Panc1 (cell line): Measurements from ENCODE around the gene TSPO2. TPM values are rescaled to one million over a fixed set of nuclear protein-coding genes. Genes with fewer than 3 reads are reported as not detected.
A peak's percentile ranks its signal among the peaks of the same experiment; 100 is the strongest.

Experiments used
- ATAC-seq: fragments of 200-7000 bp; cut with Tn5 transposase; 2 replicates; pipeline ENCODE4 v1.9.1; 2020; ENCODE audit warnings: mild to moderate bottlenecking, moderate library complexity
- BruUV-seq: library from RNA; stranded (reverse); fragments of 400-500 nt; replicated peaks from 2 replicates; lab custom pipeline; 2021; lab: Mats Ljungman, UMichigan
- CTCF ChIA-PET: fragments of 300-600 bp; sonication (Branson Sonifier 250); formaldehyde crosslinking; loops from one replicate; lab custom pipeline; 2022; ENCODE audit warnings: antibody characterized with exemption; lab: Charles Lee
- POLR2A ChIA-PET: fragments of 300-600 bp; sonication (Branson Sonifier 250); formaldehyde crosslinking; loops from one replicate; lab custom pipeline; 2022; ENCODE audit warnings: antibody characterized with exemption; lab: Charles Lee
- DNase-seq: peaks from one replicate; pipeline ENCODE4 v3.0.0-alpha.2; 2010; ENCODE audit warnings: low read depth, low spot score
- H3K27ac ChIP-seq: 2 replicates; pipeline ENCODE4 v1.5.1; 2011; ENCODE audit warnings: mild to moderate bottlenecking, low read length, inconsistent platforms
- H3K27me3 ChIP-seq: fragments of 200-500 bp; sonication (Bioruptor generic); 2 replicates; pipeline ENCODE4 v1.6.0; 2014; ENCODE audit warnings: low read length, inconsistent platforms; ENCODE audit not compliant: control insufficient read depth, insufficient read depth
- H3K36me3 ChIP-seq: fragments of 200-500 bp; sonication (Bioruptor generic); 2 replicates; pipeline ENCODE4 v1.5.1; 2014; ENCODE audit warnings: inconsistent platforms, mild to moderate bottlenecking, low read length, moderate library complexity; ENCODE audit not compliant: control insufficient read depth, insufficient read depth
- H3K4me1 ChIP-seq: 2 replicates; pipeline ENCODE4 v1.5.1; 2011; ENCODE audit warnings: inconsistent platforms, mild to moderate bottlenecking, low read length, moderate library complexity; ENCODE audit not compliant: control insufficient read depth, insufficient read depth
- H3K4me3 ChIP-seq, 2 experiments: 2 replicates each; pipeline ENCODE4 v1.5.1; 2011 to 2012; ENCODE audit warnings: low read depth in 2 of 2, low read length in 2 of 2, mild to moderate bottlenecking in 2 of 2, inconsistent platforms in 1 of 2, moderate library complexity in 1 of 2
- H3K9me3 ChIP-seq: fragments of 200-500 bp; sonication (Bioruptor generic); 2 replicates; pipeline ENCODE4 v1.5.1; 2014; ENCODE audit warnings: low read depth, mild to moderate bottlenecking, inconsistent platforms, low read length, moderate library complexity; ENCODE audit not compliant: control insufficient read depth, insufficient read depth
- POLR2AphosphoS5 ChIP-seq: IDR thresholded peaks from 2 replicates; pipeline ENCODE4 v1.6.1; 2012; ENCODE audit warnings: mild to moderate bottlenecking, low read depth, low read length, moderate library complexity
- SIN3A ChIP-seq: IDR thresholded peaks from 2 replicates; pipeline ENCODE4 v1.6.1; 2012; ENCODE audit warnings: low read depth, mild to moderate bottlenecking, low read length, moderate library complexity, borderline replicate concordance; ENCODE audit not compliant: insufficient read depth
- TCF7L2 ChIP-seq: IDR thresholded peaks from 2 replicates; pipeline ENCODE4 v1.6.1; 2011; ENCODE audit warnings: mild to moderate bottlenecking, low read depth, low read length, inconsistent platforms
- in situ Hi-C: cut with HindIII; loops from 2 replicates; pipeline ENCODE4 v1.10.0; 2016; ENCODE audit warnings: low sequenced_read_pairs, low pct_unique_long_range_greater_than_20kb
- intact Hi-C: fragments of 100-400 bp; cut with micrococcal nuclease; formaldehyde crosslinking; loops from one replicate; pipeline ENCODE4 v1.10.0; 2022; ENCODE audit not compliant: unreplicated experiment
- total RNA-seq: library from RNA; stranded (reverse); gene quantifications from one replicate; pipeline ENCODE4 v1.2.1, GENCODE V29; 2021; ENCODE audit not compliant: unreplicated experiment
- TF ChIP-seq, protein P1 (sequence below): fragments of 450-650 bp; IDR thresholded peaks from 2 replicates; pipeline ENCODE4 v1.5.1; 2017; ENCODE audit warnings: mild to moderate bottlenecking
- TF ChIP-seq, protein P2 (sequence below), 2 experiments: IDR thresholded peaks; 2 replicates each; pipeline ENCODE4 v1.6.1; 2011 to 2012; ENCODE audit warnings: low read depth in 2 of 2, control low read depth in 1 of 2, low read length in 1 of 2, mild to moderate bottlenecking in 1 of 2, moderate library complexity in 1 of 2; ENCODE audit not compliant: insufficient read depth in 1 of 2

Gene TSPO2
- total RNA-seq, 1 experiment from 2014 or later, result not detected

DNA sequence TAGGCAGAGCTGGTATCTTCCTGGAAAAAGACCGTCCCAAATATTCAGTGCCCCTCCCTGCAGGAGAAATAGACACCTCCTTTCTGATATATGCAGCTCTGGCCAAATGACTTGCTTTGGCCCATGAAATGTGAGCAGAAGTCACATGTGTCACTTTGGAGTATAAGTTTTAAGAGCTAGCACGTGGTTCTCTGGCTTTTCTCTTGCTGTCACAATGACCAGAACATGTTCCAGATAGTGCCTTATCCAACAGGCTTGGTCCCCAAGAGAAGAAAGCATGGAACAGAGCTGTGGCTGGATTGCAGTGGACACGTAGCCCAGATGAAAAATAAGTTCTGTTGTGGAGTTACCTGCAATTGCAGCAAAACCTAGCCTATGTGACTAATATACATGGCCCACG, 43.6 kb upstream of the TSPO2 start:
- Histone ChIP-seq H3K27ac (peak overlapping the region; percentile 98), H3K4me1 (peaks cover 40% of the 10 kb centered on the region), H3K27me3 (no peaks in the 10 kb centered on the region), H3K36me3 (no peaks in the 10 kb centered on the region), H3K4me3 (no peak overlapping the region), H3K9me3 (no peaks in the 10 kb centered on the region)
- no peak for ATAC-seq
- DNase-seq, result no peak
- TF ChIP-seq, protein P1, sequence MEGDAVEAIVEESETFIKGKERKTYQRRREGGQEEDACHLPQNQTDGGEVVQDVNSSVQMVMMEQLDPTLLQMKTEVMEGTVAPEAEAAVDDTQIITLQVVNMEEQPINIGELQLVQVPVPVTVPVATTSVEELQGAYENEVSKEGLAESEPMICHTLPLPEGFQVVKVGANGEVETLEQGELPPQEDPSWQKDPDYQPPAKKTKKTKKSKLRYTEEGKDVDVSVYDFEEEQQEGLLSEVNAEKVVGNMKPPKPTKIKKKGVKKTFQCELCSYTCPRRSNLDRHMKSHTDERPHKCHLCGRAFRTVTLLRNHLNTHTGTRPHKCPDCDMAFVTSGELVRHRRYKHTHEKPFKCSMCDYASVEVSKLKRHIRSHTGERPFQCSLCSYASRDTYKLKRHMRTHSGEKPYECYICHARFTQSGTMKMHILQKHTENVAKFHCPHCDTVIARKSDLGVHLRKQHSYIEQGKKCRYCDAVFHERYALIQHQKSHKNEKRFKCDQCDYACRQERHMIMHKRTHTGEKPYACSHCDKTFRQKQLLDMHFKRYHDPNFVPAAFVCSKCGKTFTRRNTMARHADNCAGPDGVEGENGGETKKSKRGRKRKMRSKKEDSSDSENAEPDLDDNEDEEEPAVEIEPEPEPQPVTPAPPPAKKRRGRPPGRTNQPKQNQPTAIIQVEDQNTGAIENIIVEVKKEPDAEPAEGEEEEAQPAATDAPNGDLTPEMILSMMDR, result no peak
- no peak for TF ChIP-seq TCF7L2
- TF ChIP-seq POLR2AphosphoS5, result no peak
- TF ChIP-seq SIN3A, result no peak
- TF ChIP-seq, protein P2, sequence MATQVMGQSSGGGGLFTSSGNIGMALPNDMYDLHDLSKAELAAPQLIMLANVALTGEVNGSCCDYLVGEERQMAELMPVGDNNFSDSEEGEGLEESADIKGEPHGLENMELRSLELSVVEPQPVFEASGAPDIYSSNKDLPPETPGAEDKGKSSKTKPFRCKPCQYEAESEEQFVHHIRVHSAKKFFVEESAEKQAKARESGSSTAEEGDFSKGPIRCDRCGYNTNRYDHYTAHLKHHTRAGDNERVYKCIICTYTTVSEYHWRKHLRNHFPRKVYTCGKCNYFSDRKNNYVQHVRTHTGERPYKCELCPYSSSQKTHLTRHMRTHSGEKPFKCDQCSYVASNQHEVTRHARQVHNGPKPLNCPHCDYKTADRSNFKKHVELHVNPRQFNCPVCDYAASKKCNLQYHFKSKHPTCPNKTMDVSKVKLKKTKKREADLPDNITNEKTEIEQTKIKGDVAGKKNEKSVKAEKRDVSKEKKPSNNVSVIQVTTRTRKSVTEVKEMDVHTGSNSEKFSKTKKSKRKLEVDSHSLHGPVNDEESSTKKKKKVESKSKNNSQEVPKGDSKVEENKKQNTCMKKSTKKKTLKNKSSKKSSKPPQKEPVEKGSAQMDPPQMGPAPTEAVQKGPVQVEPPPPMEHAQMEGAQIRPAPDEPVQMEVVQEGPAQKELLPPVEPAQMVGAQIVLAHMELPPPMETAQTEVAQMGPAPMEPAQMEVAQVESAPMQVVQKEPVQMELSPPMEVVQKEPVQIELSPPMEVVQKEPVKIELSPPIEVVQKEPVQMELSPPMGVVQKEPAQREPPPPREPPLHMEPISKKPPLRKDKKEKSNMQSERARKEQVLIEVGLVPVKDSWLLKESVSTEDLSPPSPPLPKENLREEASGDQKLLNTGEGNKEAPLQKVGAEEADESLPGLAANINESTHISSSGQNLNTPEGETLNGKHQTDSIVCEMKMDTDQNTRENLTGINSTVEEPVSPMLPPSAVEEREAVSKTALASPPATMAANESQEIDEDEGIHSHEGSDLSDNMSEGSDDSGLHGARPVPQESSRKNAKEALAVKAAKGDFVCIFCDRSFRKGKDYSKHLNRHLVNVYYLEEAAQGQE (IDR thresholded peaks at IDR 0.05; ENCODE audit: insufficient read depth in 1 of 2, low read depth in 2 of 2, low read length in 1 of 2), result no peak
- intact Hi-C loops (no loop called here), in situ Hi-C loops (no loop called here)
- ChIA-PET POLR2A (interaction anchor here (0.6 kb wide), 1 partner anchor 338 kb away, joined by 7 read pairs; no protein-coding TSS in a partner anchor), CTCF (interaction anchor here (0.7 kb wide), 1 partner anchor 24 kb away, joined by 8 read pairs; no protein-coding TSS in a partner anchor)
- no TSS peak for BruUV-seq

DNA sequence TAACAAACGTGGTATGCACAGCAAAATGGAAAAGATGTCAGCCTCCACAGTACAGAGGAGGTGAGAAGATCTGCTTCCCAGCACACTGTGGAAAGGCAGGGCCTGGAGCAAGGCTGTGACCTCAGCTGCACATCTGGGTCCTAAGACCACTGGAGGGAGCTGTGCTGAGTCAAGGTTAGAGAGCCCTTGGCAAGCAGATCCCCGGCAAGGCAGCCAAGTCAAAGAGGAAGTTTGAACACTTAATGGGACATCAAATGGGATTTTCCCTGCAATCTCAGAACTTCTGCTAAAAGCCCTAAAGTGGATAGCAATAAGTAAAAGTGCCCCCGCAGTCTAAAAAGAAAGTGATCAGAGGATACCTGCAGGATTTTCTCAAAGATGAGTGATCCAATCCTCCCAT, 42.7 kb upstream of the TSPO2 start:
- BruUV-seq, result no TSS peak
- Histone ChIP-seq H3K36me3 (no peaks in the 10 kb centered on the region), H3K4me1 (peaks cover 40% of the 10 kb centered on the region), H3K4me3 (no peak overlapping the region), H3K27ac (peak overlapping the region; percentile 98), H3K9me3 (no peaks in the 10 kb centered on the region), H3K27me3 (no peaks in the 10 kb centered on the region)
- no peak for ATAC-seq
- CTCF ChIA-PET, result interaction anchor here (0.7 kb wide), 1 partner anchor 65 kb away, joined by 15 read pairs; no protein-coding TSS in a partner anchor
- intact Hi-C loops, result no loop called here
- no peak for DNase-seq
- in situ Hi-C loops, result no loop called here
- TF ChIP-seq POLR2AphosphoS5 (no peak), TCF7L2 (no peak), SIN3A (no peak)
- TF ChIP-seq, protein P1, result peak; percentile 47
- POLR2A ChIA-PET, result no interaction called here
